Keratinocyte (primary cell): Measurements from ENCODE around the gene TGFB1I1. TPM values are rescaled to one million over a fixed set of nuclear protein-coding genes. Genes with fewer than 3 reads are reported as not detected.

Experiments
- DNase-seq: peaks from one replicate; pipeline ENCODE4 v3.0.0-alpha.2; 2011; ENCODE audit warnings: low read depth, missing footprints, low spot score
- FAIRE-seq: peaks from 2 replicates; lab custom pipeline; 2011; peaks lifted over from hg19 to GRCh38; lab: Jason Lieb, UNC
- H2AFZ ChIP-seq: 2 replicates; pipeline ENCODE4 v1.6.0; 2012; ENCODE audit warnings: low read length, control low read depth, inconsistent platforms; ENCODE audit not compliant: control insufficient read depth
- H3K27ac ChIP-seq: 2 replicates; pipeline ENCODE4 v1.5.1; 2011; ENCODE audit warnings: low read length; ENCODE audit not compliant: control insufficient read depth, insufficient read depth
- H3K27me3 ChIP-seq: 3 replicates; pipeline ENCODE4 v1.6.0; 2011; ENCODE audit warnings: low read length; ENCODE audit not compliant: control insufficient read depth, insufficient read depth; ENCODE audit errors: extremely low read depth
- H3K36me3 ChIP-seq, 2 experiments: 2 replicates in 1 of 2; 3 replicates in 1 of 2; pipeline ENCODE4 v1.5.1; 2011; ENCODE audit warnings: low read length in 2 of 2, mild to moderate bottlenecking in 1 of 2; ENCODE audit not compliant: control insufficient read depth in 2 of 2, insufficient read depth in 2 of 2; ENCODE audit errors: extremely low read depth in 1 of 2
- H3K4me1 ChIP-seq: 3 replicates; pipeline ENCODE4 v1.5.1; 2011; ENCODE audit warnings: low read length; ENCODE audit not compliant: control insufficient read depth, insufficient read depth; ENCODE audit errors: extremely low read depth
- H3K4me2 ChIP-seq: 3 replicates; pipeline ENCODE4 v1.6.0; 2011; ENCODE audit warnings: low read depth, low read length; ENCODE audit not compliant: control insufficient read depth, insufficient read depth; ENCODE audit errors: extremely low read depth
- H3K4me3 ChIP-seq, 3 experiments: fragments of 200-600 bp in 1 of 3; sonication (generic) in 1 of 3; 2 replicates in 2 of 3; 3 replicates in 1 of 3; pipeline ENCODE4 v1.5.1; 2011 to 2016; ENCODE audit warnings: low read length in 3 of 3, mild to moderate bottlenecking in 3 of 3, control low read depth in 2 of 3, inconsistent platforms in 1 of 3, low read depth in 1 of 3, mixed read lengths in 1 of 3, mixed run types in 1 of 3, moderate library complexity in 1 of 3; ENCODE audit not compliant: control insufficient read depth in 2 of 3, insufficient read depth in 2 of 3; ENCODE audit errors: extremely low read depth in 1 of 3
- H3K79me2 ChIP-seq: 2 replicates; pipeline ENCODE4 v1.6.0; 2012; ENCODE audit warnings: low read length; ENCODE audit not compliant: control insufficient read depth, insufficient read depth
- H3K9ac ChIP-seq: 3 replicates; pipeline ENCODE4 v1.6.0; 2011; ENCODE audit warnings: low read length; ENCODE audit not compliant: control insufficient read depth, insufficient read depth; ENCODE audit errors: extremely low read depth
- H3K9me1 ChIP-seq: 3 replicates; pipeline ENCODE4 v1.6.0; 2011; ENCODE audit warnings: low read length; ENCODE audit not compliant: control insufficient read depth, insufficient read depth; ENCODE audit errors: extremely low read depth
- H3K9me3 ChIP-seq: 2 replicates; pipeline ENCODE4 v1.5.1; 2012; ENCODE audit warnings: low read depth, low read length; ENCODE audit not compliant: control insufficient read depth
- H4K20me1 ChIP-seq: 3 replicates; pipeline ENCODE4 v1.6.0; 2011; ENCODE audit warnings: low read length; ENCODE audit not compliant: control insufficient read depth, insufficient read depth; ENCODE audit errors: extremely low read depth
- EZH2 ChIP-seq: IDR thresholded peaks from one replicate; pipeline ENCODE4 v1.6.1; 2012; ENCODE audit warnings: inconsistent platforms, mild to moderate bottlenecking, low read length, moderate library complexity
- dilution Hi-C: fragments of 300-500 bp; cut with MboI; formaldehyde crosslinking; loops from one replicate; pipeline ENCODE4 v1.7.0; 2020; ENCODE audit warnings: low sequenced_read_pairs; ENCODE audit not compliant: extremely low pct_ligation_motif_present
- polyA plus RNA-seq, 5 experiments: library from polyadenylated mRNA; depleted of rRNA in 3 of 5; stranded (reverse) in 3 of 5; stranded (forward) in 1 of 5; unstranded in 1 of 5; fragments of >200 nt; gene quantifications; 1 replicate in 1 of 5; 2 replicates in 3 of 5; 3 replicates in 1 of 5; pipeline versions ENCODE4 v1.2.1 to v1.2.3, GENCODE V29; 2011 to 2012; ENCODE audit warnings: missing spikeins in 2 of 5, low read depth in 1 of 5, low replicate concordance in 1 of 5
- TF ChIP-seq, protein P1 (sequence below), 3 experiments: IDR thresholded peaks in 1 of 3; conservative IDR thresholded peaks in 1 of 3; optimal IDR thresholded peaks in 1 of 3; 2 replicates in 2 of 3; 3 replicates in 1 of 3; pipeline versions ENCODE3 to v1.5.1; 2011; ENCODE audit warnings: low read length in 3 of 3, mild to moderate bottlenecking in 3 of 3, moderate library complexity in 2 of 3, control low read depth in 1 of 3, inconsistent platforms in 1 of 3; ENCODE audit not compliant: insufficient read depth in 2 of 3; ENCODE audit errors: extremely low read depth in 1 of 3

Gene TGFB1I1
- polyA plus RNA-seq, 1 donor (not counting 4 experiments of a cell fraction or from before 2014, with no cell fraction given) = 3.7 TPM

DNA sequence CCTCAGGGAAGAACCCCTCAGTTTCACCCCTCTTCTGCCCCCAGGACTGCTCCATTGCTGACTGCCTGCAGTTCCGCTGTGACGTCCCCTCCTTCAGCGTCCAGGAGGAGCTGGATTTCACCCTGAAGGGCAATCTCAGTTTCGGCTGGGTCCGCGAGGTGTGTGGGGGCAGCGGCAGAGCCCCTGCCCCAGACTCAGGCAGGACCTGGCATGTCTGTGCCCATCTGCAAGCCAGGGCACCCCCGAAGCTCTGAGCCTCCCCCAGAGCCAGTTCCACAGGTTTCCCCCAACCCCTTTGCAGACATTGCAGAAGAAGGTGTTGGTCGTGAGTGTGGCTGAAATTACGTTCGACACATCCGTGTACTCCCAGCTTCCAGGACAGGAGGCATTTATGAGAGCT is 48.2 kb upstream of the TGFB1I1 start:
- Histone ChIP-seq H2AFZ (no peak overlapping the region), H3K27me3 (peaks cover 3% of the 10 kb centered on the region)
- no peak for FAIRE-seq

DNA sequence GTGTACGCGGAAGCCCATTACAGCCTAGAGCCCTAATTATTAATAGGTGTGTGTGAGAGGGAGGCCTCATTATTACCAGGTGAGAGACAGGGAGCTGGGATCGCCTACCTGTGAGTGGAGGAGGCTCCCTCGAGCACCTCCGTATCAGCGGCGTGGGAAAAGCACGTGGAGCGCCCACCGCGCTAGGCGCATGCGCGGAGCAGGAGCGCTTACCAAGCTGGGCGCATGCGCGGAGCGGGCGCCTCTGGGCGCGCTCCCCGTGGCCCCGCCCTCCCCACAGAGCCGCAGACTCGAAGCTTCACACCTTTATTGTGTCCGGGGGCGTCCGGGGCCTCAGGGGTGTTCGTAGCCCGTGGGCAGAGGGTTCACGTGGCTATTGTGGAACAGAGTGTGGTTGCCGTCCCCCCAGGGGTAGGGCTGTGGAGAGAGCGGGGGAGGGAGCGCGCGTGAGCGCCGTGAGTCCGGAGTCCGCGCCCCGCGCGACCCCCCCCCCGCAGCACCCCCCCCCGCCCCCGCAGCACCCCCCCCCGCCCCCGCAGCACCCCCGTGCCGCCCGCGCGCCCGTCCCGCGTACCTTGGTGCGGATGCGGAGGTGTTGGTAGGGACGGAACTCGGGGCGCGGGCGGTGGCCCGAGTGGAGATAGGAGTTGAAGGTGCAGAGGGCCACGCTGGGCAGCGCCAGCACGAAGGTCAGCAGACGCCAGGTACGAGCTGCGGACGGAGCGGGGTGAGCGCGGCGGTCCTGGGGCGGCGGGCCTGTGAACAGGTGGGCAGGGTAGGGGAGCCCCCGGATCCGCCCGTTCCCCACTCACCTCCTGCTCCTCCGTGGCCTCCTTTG is 44.3 kb upstream of the TGFB1I1 start:
- Histone ChIP-seq H4K20me1 (no peaks in the 10 kb centered on the region), H3K79me2 (no peaks in the 10 kb centered on the region), H2AFZ (peak overlapping the region; percentile 33), H3K27ac (no peak overlapping the region), H3K9me3 (no peaks in the 10 kb centered on the region), H3K9me1 (no peaks in the 10 kb centered on the region), H3K4me2 (peak overlapping the region; percentile 41), H3K36me3 (no peaks in the 10 kb centered on the region), H3K27me3 (peaks cover 3% of the 10 kb centered on the region), H3K4me3 (peak overlapping the region in 1 of 3 experiments; percentile 16), H3K9ac (no peak overlapping the region), H3K4me1 (peaks cover 4% of the 10 kb centered on the region)
- DNase-seq (no peak), FAIRE-seq (no peak)
- TF ChIP-seq EZH2 = no peak
- TF ChIP-seq, protein P1, sequence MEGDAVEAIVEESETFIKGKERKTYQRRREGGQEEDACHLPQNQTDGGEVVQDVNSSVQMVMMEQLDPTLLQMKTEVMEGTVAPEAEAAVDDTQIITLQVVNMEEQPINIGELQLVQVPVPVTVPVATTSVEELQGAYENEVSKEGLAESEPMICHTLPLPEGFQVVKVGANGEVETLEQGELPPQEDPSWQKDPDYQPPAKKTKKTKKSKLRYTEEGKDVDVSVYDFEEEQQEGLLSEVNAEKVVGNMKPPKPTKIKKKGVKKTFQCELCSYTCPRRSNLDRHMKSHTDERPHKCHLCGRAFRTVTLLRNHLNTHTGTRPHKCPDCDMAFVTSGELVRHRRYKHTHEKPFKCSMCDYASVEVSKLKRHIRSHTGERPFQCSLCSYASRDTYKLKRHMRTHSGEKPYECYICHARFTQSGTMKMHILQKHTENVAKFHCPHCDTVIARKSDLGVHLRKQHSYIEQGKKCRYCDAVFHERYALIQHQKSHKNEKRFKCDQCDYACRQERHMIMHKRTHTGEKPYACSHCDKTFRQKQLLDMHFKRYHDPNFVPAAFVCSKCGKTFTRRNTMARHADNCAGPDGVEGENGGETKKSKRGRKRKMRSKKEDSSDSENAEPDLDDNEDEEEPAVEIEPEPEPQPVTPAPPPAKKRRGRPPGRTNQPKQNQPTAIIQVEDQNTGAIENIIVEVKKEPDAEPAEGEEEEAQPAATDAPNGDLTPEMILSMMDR (optimal IDR thresholded peaks at IDR 0.05 in 1 of 3, IDR thresholded peaks at IDR 0.05 in 1 of 3, conservative IDR thresholded peaks at IDR 0.05 in 1 of 3; ENCODE audit: extremely low read depth in 1 of 3, insufficient read depth in 2 of 3, low read length in 3 of 3) = no peak
- dilution Hi-C loops = no loop called here

More for the DNA sequence above, 48.2 kb upstream of the TGFB1I1 start:
- peaks cover 4% of the 10 kb centered on the region for H3K4me1 ChIP-seq
- H3K9me3 ChIP-seq = no peaks in the 10 kb centered on the region
- H3K9ac ChIP-seq = no peak overlapping the region
- no peaks in the 10 kb centered on the region for H3K79me2 ChIP-seq
- no peak overlapping the region for H3K27ac ChIP-seq
- no peak for DNase-seq
- TF ChIP-seq, protein P1 (optimal IDR thresholded peaks at IDR 0.05 in 1 of 3, IDR thresholded peaks at IDR 0.05 in 1 of 3, conservative IDR thresholded peaks at IDR 0.05 in 1 of 3; ENCODE audit: extremely low read depth in 1 of 3, insufficient read depth in 2 of 3, low read length in 3 of 3) = no peak
- no peak for TF ChIP-seq EZH2
- no peak overlapping the region for H3K4me2 ChIP-seq
- dilution Hi-C loops = no loop called here
- H4K20me1 ChIP-seq = no peaks in the 10 kb centered on the region
- H3K36me3 ChIP-seq = no peaks in the 10 kb centered on the region
- H3K9me1 ChIP-seq = no peaks in the 10 kb centered on the region
- no peak overlapping the region for H3K4me3 ChIP-seq
